Activated CD4-positive, alpha-beta memory T cell treated with anti-CD3 and anti-CD28 coated beads, Interleukin-2, amount 10 ng/mL, durations not matched to agents 7 days and 5 days (primary cell): Measurements from ENCODE around the gene HACD3. TPM values are rescaled to one million over a fixed set of nuclear protein-coding genes. Genes with fewer than 3 reads are reported as not detected.
"Not testable (repeated sequence)": the region's sequence is repeated elsewhere in the genome, so short reads cannot be mapped to it uniquely, and the experiment has no call there.

ENCODE experiments used
- CTCF ChIA-PET: fragments of 350-600 bp; sonication (Branson Sonifier 250); formaldehyde crosslinking; loops from one replicate; lab custom pipeline; 2021; ENCODE audit warnings: antibody characterized with exemption, inconsistent platforms; lab: Charles Lee
- POLR2A ChIA-PET: fragments of 350-600 bp; sonication (Branson Sonifier 250); formaldehyde crosslinking; loops from one replicate; lab custom pipeline; 2021; ENCODE audit warnings: antibody characterized with exemption; lab: Charles Lee
- DNase-seq: peaks from one replicate; pipeline ENCODE4 v3.0.0-alpha.2; 2020
- H3K27ac Mint-ChIP-seq: one replicate; pipeline ENCODE4 v1.8.0; 2021; ENCODE audit warnings: mild to moderate bottlenecking, mixed read lengths
- H3K27me3 Mint-ChIP-seq: one replicate; pipeline ENCODE4 v1.8.0; 2021; ENCODE audit warnings: mixed read lengths
- H3K36me3 Mint-ChIP-seq: one replicate; pipeline ENCODE4 v1.8.0; 2021; ENCODE audit warnings: low read depth, mixed read lengths
- H3K4me1 Mint-ChIP-seq: one replicate; pipeline ENCODE4 v1.8.0; 2021; ENCODE audit warnings: mixed read lengths
- H3K4me3 Mint-ChIP-seq: one replicate; pipeline ENCODE4 v1.8.0; 2021; ENCODE audit warnings: mild to moderate bottlenecking, mixed read lengths
- H3K9me3 Mint-ChIP-seq: one replicate; pipeline ENCODE4 v1.8.0; 2021; ENCODE audit warnings: mixed read lengths
- total RNA-seq, 2 experiments: library from RNA; stranded (reverse); gene quantifications; one replicate each; pipeline ENCODE4 v1.2.3, GENCODE V29; 2021

The HACD3 gene
- total RNA-seq, 2 experiments from 2014 or later = 26.8 to 29.2 TPM

- H3K4me3 Mint-ChIP-seq, H3K27ac Mint-ChIP-seq, H3K9me3 Mint-ChIP-seq, H3K27me3 Mint-ChIP-seq, CTCF ChIA-PET, DNase-seq, POLR2A ChIA-PET: not testable (repeated sequence)
- H3K36me3 Mint-ChIP-seq = peaks cover 27% of the 10 kb centered on the region
- peaks cover 10% of the 10 kb centered on the region for H3K4me1 Mint-ChIP-seq
Measured at GRCh38 chr15:65552851-65553250, 22.6 kb downstream of the HACD3 start.

GRCh38 chr15:65553691-65554090 is 23.4 kb downstream of the HACD3 start:
- peaks cover 33% of the 10 kb centered on the region for H3K36me3 Mint-ChIP-seq
- H3K4me3 Mint-ChIP-seq = no peak overlapping the region
- ChIA-PET POLR2A (no interaction called here), CTCF (no interaction called here)
- no peak for DNase-seq
- no peak overlapping the region for H3K27ac Mint-ChIP-seq
- H3K9me3 Mint-ChIP-seq = no peaks in the 10 kb centered on the region
- H3K27me3 Mint-ChIP-seq = no peaks in the 10 kb centered on the region
- peaks cover 10% of the 10 kb centered on the region for H3K4me1 Mint-ChIP-seq

- no peaks in the 10 kb centered on the region for H3K9me3 Mint-ChIP-seq
- ChIA-PET CTCF (no interaction called here), POLR2A (interaction anchor here (1.3 kb wide), 1 partner anchor 26 kb away, joined by 3 read pairs; the partner anchor contains the start of gene HACD3)
- no peak overlapping the region for H3K27ac Mint-ChIP-seq
- H3K27me3 Mint-ChIP-seq = no peaks in the 10 kb centered on the region
- H3K4me3 Mint-ChIP-seq = no peak overlapping the region
- H3K36me3 Mint-ChIP-seq = peaks cover 48% of the 10 kb centered on the region
- no peaks in the 10 kb centered on the region for H3K4me1 Mint-ChIP-seq
- DNase-seq = no peak
Measured at GRCh38 chr15:65556622-65557021, 26.4 kb downstream of the HACD3 start.

GRCh38 chr15:65558336-65558735 is 28.1 kb downstream of the HACD3 start:
- no peak for DNase-seq
- POLR2A ChIA-PET = no interaction called here
- Mint-ChIP-seq H3K4me1 (no peaks in the 10 kb centered on the region), H3K9me3 (no peaks in the 10 kb centered on the region), H3K27me3 (no peaks in the 10 kb centered on the region), H3K27ac (no peak overlapping the region), H3K4me3 (no peak overlapping the region), H3K36me3 (peaks cover 53% of the 10 kb centered on the region)
- CTCF ChIA-PET = no interaction called here

- H3K4me1 Mint-ChIP-seq = no peaks in the 10 kb centered on the region
- H3K9me3 Mint-ChIP-seq = no peaks in the 10 kb centered on the region
- H3K4me3 Mint-ChIP-seq = no peak overlapping the region
- H3K36me3 Mint-ChIP-seq = peaks cover 52% of the 10 kb centered on the region
- H3K27me3 Mint-ChIP-seq = no peaks in the 10 kb centered on the region
- POLR2A ChIA-PET = no interaction called here
- H3K27ac Mint-ChIP-seq = no peak overlapping the region
- no peak for DNase-seq
- CTCF ChIA-PET = no interaction called here
Measured at GRCh38 chr15:65558997-65559760, 28.9 kb downstream of the HACD3 start.

- POLR2A ChIA-PET = no interaction called here
Measured at GRCh38 chr15:65559941-65560340, 29.7 kb downstream of the HACD3 start.

GRCh38 chr15:65561934-65562333 is 31.7 kb downstream of the HACD3 start:
- Mint-ChIP-seq H3K27me3 (no peaks in the 10 kb centered on the region), H3K9me3 (no peaks in the 10 kb centered on the region), H3K4me3 (no peak overlapping the region), H3K36me3 (peaks cover 60% of the 10 kb centered on the region), H3K27ac (no peak overlapping the region), H3K4me1 (no peaks in the 10 kb centered on the region)
- CTCF ChIA-PET = interaction anchor here (1.6 kb wide), 1 partner anchor 10 kb away, joined by 4 read pairs; no protein-coding TSS in a partner anchor
- POLR2A ChIA-PET = no interaction called here
- DNase-seq = no peak

More at GRCh38 chr15:65559941-65560340, 29.7 kb downstream of the HACD3 start:
- Mint-ChIP-seq H3K27me3 (no peaks in the 10 kb centered on the region), H3K27ac (no peak overlapping the region), H3K36me3 (peaks cover 58% of the 10 kb centered on the region), H3K9me3 (no peaks in the 10 kb centered on the region), H3K4me3 (no peak overlapping the region), H3K4me1 (no peaks in the 10 kb centered on the region)
- no peak for DNase-seq
- CTCF ChIA-PET = interaction anchor here (0.6 kb wide), 1 partner anchor 24 kb away, joined by 3 read pairs; no protein-coding TSS in a partner anchor

GRCh38 chr15:65569728-65570127 is 39.5 kb downstream of the HACD3 start:
- POLR2A ChIA-PET = interaction anchor here (1.4 kb wide), 1 partner anchor 15 kb away, joined by 3 read pairs; no protein-coding TSS in a partner anchor
- Mint-ChIP-seq H3K27ac (no peak overlapping the region), H3K9me3 (no peaks in the 10 kb centered on the region), H3K4me3 (no peak overlapping the region), H3K36me3 (peaks cover 31% of the 10 kb centered on the region), H3K27me3 (no peaks in the 10 kb centered on the region), H3K4me1 (no peaks in the 10 kb centered on the region)
- DNase-seq = no peak
- CTCF ChIA-PET = no interaction called here

GRCh38 chr15:65571971-65572370 is 41.7 kb downstream of the HACD3 start:
- Mint-ChIP-seq H3K27me3 (no peaks in the 10 kb centered on the region), H3K9me3 (no peaks in the 10 kb centered on the region), H3K4me3 (no peak overlapping the region), H3K36me3 (peaks cover 22% of the 10 kb centered on the region), H3K27ac (no peak overlapping the region), H3K4me1 (no peaks in the 10 kb centered on the region)
- POLR2A ChIA-PET = no interaction called here
- CTCF ChIA-PET = interaction anchor here (1.3 kb wide), 1 partner anchor 10 kb away, joined by 4 read pairs; no protein-coding TSS in a partner anchor
- DNase-seq = no peak

- Mint-ChIP-seq H3K36me3 (peaks cover 46% of the 10 kb centered on the region), H3K27me3 (no peaks in the 10 kb centered on the region), H3K9me3 (no peaks in the 10 kb centered on the region), H3K4me3 (no peak overlapping the region), H3K27ac (no peak overlapping the region), H3K4me1 (peaks cover 4% of the 10 kb centered on the region)
- no peak for DNase-seq
- ChIA-PET POLR2A (no interaction called here), CTCF (no interaction called here)
Measured at GRCh38 chr15:65576664-65577063, 46.4 kb downstream of the HACD3 start.

- Mint-ChIP-seq H3K9me3 (no peaks in the 10 kb centered on the region), H3K36me3 (peaks cover 49% of the 10 kb centered on the region), H3K27me3 (no peaks in the 10 kb centered on the region), H3K27ac (no peak overlapping the region), H3K4me1 (peaks cover 5% of the 10 kb centered on the region), H3K4me3 (no peak overlapping the region)
- no peak for DNase-seq
- ChIA-PET CTCF (no interaction called here), POLR2A (interaction anchor here (2.8 kb wide), 1 partner anchor 34 kb away, joined by 7 read pairs; the partner anchor contains the start of gene INTS14)
Measured at GRCh38 chr15:65577129-65577996, 47.1 kb downstream of the HACD3 start.

- H3K36me3 Mint-ChIP-seq = peaks cover 65% of the 10 kb centered on the region
- H3K27me3 Mint-ChIP-seq = no peaks in the 10 kb centered on the region
- H3K4me3 Mint-ChIP-seq = no peak overlapping the region
- H3K4me1 Mint-ChIP-seq = peaks cover 19% of the 10 kb centered on the region
- ChIA-PET POLR2A (interaction anchor here (1.0 to 2.8 kb wide), 3 partner anchors 12 to 926 kb away, joined by 5 to 7 read pairs (median 5); partner anchors contain the start of genes INTS14, RPL4 and ZWILCH), CTCF (interaction anchor here (1.1 kb wide), 1 partner anchor 12 kb away, joined by 3 read pairs; no protein-coding TSS in a partner anchor)
- H3K27ac Mint-ChIP-seq = peak overlapping the region; percentile 13
- H3K9me3 Mint-ChIP-seq = no peaks in the 10 kb centered on the region
- no peak for DNase-seq
Measured at GRCh38 chr15:65578904-65579728, 48.9 kb downstream of the HACD3 start.
